Lung (tissue), 12 donors: ENCODE results near the gene CFH. TPM values are rescaled to one million over a fixed set of nuclear protein-coding genes. Genes with fewer than 3 reads are reported as not detected.

Experiments used
- ATAC-seq: fragments of 200-7000 bp; cut with Tn5 transposase; one replicate; pipeline ENCODE4 v1.9.1; 2020; ENCODE audit warnings: moderate number of reproducible peaks; ENCODE audit not compliant: insufficient read depth, low FRiP score
- DNase-seq, 3 donors: peaks; one replicate each; pipeline ENCODE4 v3.0.0-alpha.2; 2013 to 2017
- H3K27ac ChIP-seq, 2 donors: one replicate each; pipeline ENCODE4 v1.5.1; 2013; ENCODE audit warnings: mild to moderate bottlenecking in 2 of 2, moderate library complexity in 2 of 2, control low read depth in 1 of 2, inconsistent platforms in 1 of 2, low read depth in 1 of 2, low read length in 1 of 2
- H3K27me3 ChIP-seq, 3 donors: one replicate each; pipeline ENCODE4 v1.5.1; 2013; ENCODE audit warnings: low read length in 2 of 3; ENCODE audit not compliant: control insufficient read depth in 3 of 3, insufficient read depth in 3 of 3
- H3K36me3 ChIP-seq, 4 donors: one replicate each; pipeline ENCODE4 v1.5.1; 2013; ENCODE audit warnings: low read length in 4 of 4, mild to moderate bottlenecking in 1 of 4, moderate library complexity in 1 of 4; ENCODE audit not compliant: control insufficient read depth in 4 of 4, insufficient read depth in 4 of 4
- H3K4me1 ChIP-seq, 5 donors: one replicate each; pipeline ENCODE4 v1.5.1; 2013; ENCODE audit warnings: low read length in 5 of 5, mild to moderate bottlenecking in 2 of 5, moderate library complexity in 1 of 5; ENCODE audit not compliant: control insufficient read depth in 5 of 5, insufficient read depth in 5 of 5
- H3K4me3 ChIP-seq: one replicate; pipeline ENCODE4 v1.5.1; 2013; ENCODE audit warnings: mild to moderate bottlenecking, control low read depth, moderate library complexity
- H3K9ac ChIP-seq, 2 donors: one replicate each; pipeline ENCODE4 v1.5.1; 2013; ENCODE audit warnings: low read length in 2 of 2, control low read depth in 1 of 2; ENCODE audit not compliant: insufficient read depth in 1 of 2
- H3K9me3 ChIP-seq, 4 donors: one replicate each; pipeline ENCODE4 v1.5.1; 2013; ENCODE audit warnings: low read length in 3 of 4, mild to moderate bottlenecking in 1 of 4, moderate library complexity in 1 of 4; ENCODE audit not compliant: control insufficient read depth in 4 of 4, insufficient read depth in 3 of 4
- WGBS, 2 donors: extraction: QIAGEN DNeasy Blood & Tissue Kit; methylation state at CpG; one replicate each; pipeline ENCODE4 v1.1.7; 2013; 5-methylcytosine and 5-hydroxymethylcytosine counted together
- polyA plus RNA-seq, 2 donors: library from polyadenylated mRNA; stranded (reverse); fragments of 200-250 nt; gene quantifications; one replicate each; pipeline ENCODE4 v1.2.1, GENCODE V29; 2013
- total RNA-seq, 2 donors: library from RNA; depleted of rRNA in 1 of 2; stranded (reverse); fragments of >200 nt in 1 of 2; gene quantifications; one replicate each; pipeline ENCODE4 v1.2.1, GENCODE V29; 2014 to 2021
- TF ChIP-seq, protein P1 (sequence below): IDR thresholded peaks from 2 replicates; pipeline ENCODE4 v1.5.1; 2012; ENCODE audit warnings: mild to moderate bottlenecking; ENCODE audit errors: control extremely low read depth, extremely low read depth
- donor health status: control.
- donor health status: control.
- donor health status: Bipolar disorder and iron deficiency.
- donor health status: healthy.
- donor health status: DM: yes; HTN: yes; CAD: no.

The CFH gene
- total and polyA plus RNA-seq, 4 donors: 26.8 to 185 (median 62.7) TPM

DNA sequence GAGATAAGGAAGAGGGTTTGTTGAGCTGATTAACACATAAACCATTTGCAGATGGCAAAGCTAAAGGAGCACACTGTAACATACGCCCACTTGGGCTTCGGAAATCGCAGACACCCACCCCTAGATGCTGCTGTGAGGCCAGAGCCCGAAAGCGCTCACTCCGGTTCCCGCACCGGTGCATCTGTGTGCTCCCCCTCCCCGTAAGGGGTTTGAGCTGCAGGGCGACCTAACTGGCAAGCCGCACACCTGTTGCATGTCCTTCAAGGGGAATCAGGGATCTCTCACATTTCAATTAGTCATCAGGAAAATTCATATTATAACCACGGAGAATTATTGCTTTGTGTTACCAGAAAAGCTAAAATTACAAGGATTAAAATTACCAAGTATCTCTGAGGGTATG is 1.4 kb upstream of the CFH start:
- no peak overlapping the region for H3K9ac ChIP-seq
- no peak overlapping the region for H3K4me3 ChIP-seq
- no peaks in the 10 kb centered on the region for H3K9me3 ChIP-seq
- no peak overlapping the region for H3K27ac ChIP-seq
- WGBS, 2 donors: 88 to 90% methylated on average over 12 of the region's 12 CpGs
- H3K27me3 ChIP-seq: no peaks in the 10 kb centered on the region
- H3K36me3 ChIP-seq: no peaks in the 10 kb centered on the region
- TF ChIP-seq, protein P1, sequence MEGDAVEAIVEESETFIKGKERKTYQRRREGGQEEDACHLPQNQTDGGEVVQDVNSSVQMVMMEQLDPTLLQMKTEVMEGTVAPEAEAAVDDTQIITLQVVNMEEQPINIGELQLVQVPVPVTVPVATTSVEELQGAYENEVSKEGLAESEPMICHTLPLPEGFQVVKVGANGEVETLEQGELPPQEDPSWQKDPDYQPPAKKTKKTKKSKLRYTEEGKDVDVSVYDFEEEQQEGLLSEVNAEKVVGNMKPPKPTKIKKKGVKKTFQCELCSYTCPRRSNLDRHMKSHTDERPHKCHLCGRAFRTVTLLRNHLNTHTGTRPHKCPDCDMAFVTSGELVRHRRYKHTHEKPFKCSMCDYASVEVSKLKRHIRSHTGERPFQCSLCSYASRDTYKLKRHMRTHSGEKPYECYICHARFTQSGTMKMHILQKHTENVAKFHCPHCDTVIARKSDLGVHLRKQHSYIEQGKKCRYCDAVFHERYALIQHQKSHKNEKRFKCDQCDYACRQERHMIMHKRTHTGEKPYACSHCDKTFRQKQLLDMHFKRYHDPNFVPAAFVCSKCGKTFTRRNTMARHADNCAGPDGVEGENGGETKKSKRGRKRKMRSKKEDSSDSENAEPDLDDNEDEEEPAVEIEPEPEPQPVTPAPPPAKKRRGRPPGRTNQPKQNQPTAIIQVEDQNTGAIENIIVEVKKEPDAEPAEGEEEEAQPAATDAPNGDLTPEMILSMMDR: no peak
- peaks cover 0 to 5% (median 0%) of the 10 kb centered on the region in 5 donors for H3K4me1 ChIP-seq
- DNase-seq (no peak), ATAC-seq (no peak)

DNA sequence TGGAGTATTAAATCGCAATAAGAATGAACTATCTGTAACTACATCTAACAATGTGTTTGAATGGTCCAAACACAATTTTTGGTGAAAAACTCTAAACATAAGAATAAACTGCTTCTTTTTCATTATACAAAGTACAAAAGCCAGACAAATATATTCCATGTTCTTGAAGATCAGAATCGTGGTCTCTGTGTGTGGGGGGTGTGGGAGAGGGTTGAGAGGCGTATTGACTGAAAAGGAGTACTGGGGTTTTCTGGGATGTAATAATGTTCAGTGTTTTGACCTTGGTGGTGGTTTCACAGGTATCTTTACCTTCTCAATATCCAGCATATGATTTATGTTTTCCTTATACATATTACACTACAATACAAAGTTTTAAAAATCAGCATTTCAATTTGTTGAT is 764 bp upstream of the CFH start:
- ATAC-seq (no peak), DNase-seq (no peak)
- H3K27me3 ChIP-seq: no peaks in the 10 kb centered on the region
- H3K9ac ChIP-seq: no peak overlapping the region
- no peak overlapping the region for H3K27ac ChIP-seq
- TF ChIP-seq, protein P1: no peak
- H3K4me3 ChIP-seq: no peak overlapping the region
- H3K36me3 ChIP-seq: no peaks in the 10 kb centered on the region
- no peaks in the 10 kb centered on the region for H3K9me3 ChIP-seq
- WGBS, 2 donors: 76 to 77% methylated on average over 3 of the region's 3 CpGs
- peaks cover 0 to 5% (median 0%) of the 10 kb centered on the region in 5 donors for H3K4me1 ChIP-seq

DNA sequence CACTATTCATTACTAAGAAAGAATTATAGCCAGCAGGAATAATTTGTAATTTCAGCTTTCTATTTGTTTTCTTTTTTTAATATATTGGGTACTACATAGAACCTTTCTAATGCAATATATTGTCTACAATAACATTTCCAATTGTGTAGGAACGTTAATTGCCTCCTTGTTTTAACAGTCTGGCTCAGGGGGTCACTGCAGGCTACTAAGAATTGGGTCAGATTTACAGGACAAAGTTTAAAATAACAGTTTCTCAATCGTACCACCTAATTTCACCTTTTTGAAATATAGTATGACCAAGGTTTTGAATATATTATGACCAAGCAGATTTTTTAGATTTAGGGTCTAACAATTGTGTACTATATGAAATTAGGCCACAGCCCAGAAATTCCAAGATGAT is 2.4 kb downstream of the CFH start:
- WGBS, 2 donors: 52 to 66% methylated on average over 2 of the region's 2 CpGs
- ATAC-seq (no peak), DNase-seq (no peak)
- H3K9ac ChIP-seq: no peak overlapping the region
- peaks cover 0 to 5% (median 0%) of the 10 kb centered on the region in 5 donors for H3K4me1 ChIP-seq
- H3K27me3 ChIP-seq: no peaks in the 10 kb centered on the region
- H3K4me3 ChIP-seq: no peak overlapping the region
- no peaks in the 10 kb centered on the region for H3K36me3 ChIP-seq
- TF ChIP-seq, protein P1: no peak
- no peak overlapping the region for H3K27ac ChIP-seq
- H3K9me3 ChIP-seq: no peaks in the 10 kb centered on the region

DNA sequence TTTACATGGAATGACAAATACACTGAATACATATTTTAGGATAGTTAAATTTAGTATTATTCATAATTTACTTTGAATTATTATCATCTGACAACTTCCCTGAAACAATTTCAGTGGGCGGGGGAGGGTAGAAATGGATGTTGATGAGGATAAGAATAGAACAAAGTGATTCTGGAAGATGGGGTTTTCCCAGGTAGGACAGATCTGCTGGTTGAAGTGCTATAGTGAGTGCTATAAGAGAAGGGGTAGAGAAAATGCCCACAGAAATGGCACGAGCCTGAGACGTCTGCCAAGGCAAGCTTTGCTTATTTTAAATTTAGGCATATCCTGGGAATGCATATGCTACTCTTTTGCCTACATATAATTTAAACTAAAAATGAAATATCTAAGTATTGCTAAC is 3.2 kb downstream of the CFH start:
- no peaks in the 10 kb centered on the region for H3K36me3 ChIP-seq
- ATAC-seq: no peak
- H3K27ac ChIP-seq: no peak overlapping the region
- no peak for DNase-seq
- peaks cover 0 to 5% (median 0%) of the 10 kb centered on the region in 5 donors for H3K4me1 ChIP-seq
- no peaks in the 10 kb centered on the region for H3K27me3 ChIP-seq
- H3K9ac ChIP-seq: no peak overlapping the region
- 72 to 78% methylated on average over 3 of the region's 3 CpGs for WGBS, 2 donors
- H3K4me3 ChIP-seq: no peak overlapping the region
- TF ChIP-seq, protein P1: no peak
- H3K9me3 ChIP-seq: no peaks in the 10 kb centered on the region
